IMR-90 (cell line): Measurements from ENCODE around the gene CD33. TPM values are rescaled to one million over a fixed set of nuclear protein-coding genes. Genes with fewer than 3 reads are reported as not detected.

Experiments used
- ATAC-seq: fragments of 200-7000 bp; cut with Tn5 transposase; 2 replicates; pipeline ENCODE4 v1.9.1; 2020; ENCODE audit warnings: low read depth, mild to moderate bottlenecking, moderate library complexity
- BruUV-seq: library from RNA; stranded (reverse); fragments of 400-500 nt; replicated peaks from 2 replicates; lab custom pipeline; 2021; lab: Mats Ljungman, UMichigan
- CTCF ChIA-PET: fragments of 300-600 bp; formaldehyde crosslinking; extraction: SDS; loops from one replicate; lab custom pipeline; 2021; ENCODE audit warnings: antibody characterized with exemption; lab: Yijun Ruan, JAX
- POLR2A ChIA-PET: fragments of 300-600 bp; sonication (Branson Sonifier 250); formaldehyde crosslinking; loops from one replicate; lab custom pipeline; 2022; ENCODE audit warnings: antibody characterized with exemption; ENCODE audit not compliant: unreplicated experiment; lab: Charles Lee
- DNase-seq: peaks from one replicate; pipeline ENCODE4 v3.0.0; 2013
- H2AFZ ChIP-seq: replicated peaks from 2 replicates; pipeline ENCODE3; 2013; ENCODE audit warnings: low read length, mild to moderate bottlenecking; ENCODE audit not compliant: poor library complexity
- H2AK5ac ChIP-seq: 2 replicates; pipeline ENCODE4 v1.6.1; 2013; ENCODE audit warnings: low read depth, low read length, inconsistent platforms
- H2AK9ac ChIP-seq: replicated peaks from 2 replicates; pipeline ENCODE3; 2013; ENCODE audit warnings: mild to moderate bottlenecking, low read depth, low read length, moderate library complexity; ENCODE audit not compliant: poor library complexity
- H2BK120ac ChIP-seq: 2 replicates; pipeline ENCODE4 v1.6.1; 2013; ENCODE audit warnings: low read depth, low read length, inconsistent platforms
- H2BK15ac ChIP-seq: 3 replicates; pipeline ENCODE4 v1.6.1; 2013; ENCODE audit warnings: low read depth, low read length, inconsistent platforms
- H2BK20ac ChIP-seq: 2 replicates; pipeline ENCODE4 v1.6.1; 2013; ENCODE audit warnings: low read depth, mild to moderate bottlenecking, inconsistent platforms, low read length, moderate library complexity
- H2BK5ac ChIP-seq: 2 replicates; pipeline ENCODE4 v1.6.1; 2013; ENCODE audit warnings: mild to moderate bottlenecking, low read depth, low read length, inconsistent platforms; ENCODE audit not compliant: poor library complexity, severe bottlenecking
- H3K14ac ChIP-seq: replicated peaks from 2 replicates; pipeline ENCODE4 v1.6.1; 2013; ENCODE audit warnings: low read depth, low read length, inconsistent platforms
- H3K18ac ChIP-seq: 2 replicates; pipeline ENCODE4 v1.6.1; 2013; ENCODE audit warnings: low read depth, low read length, control low read depth
- H3K23ac ChIP-seq: 2 replicates; pipeline ENCODE4 v1.6.1; 2013; ENCODE audit warnings: low read depth, low read length, inconsistent platforms
- H3K27ac ChIP-seq: 2 replicates; pipeline ENCODE4 v1.5.1; 2013; ENCODE audit warnings: mild to moderate bottlenecking, control low read depth, low read length; ENCODE audit not compliant: insufficient read depth
- H3K27me3 ChIP-seq: 2 replicates; pipeline ENCODE4 v1.6.1; 2013; ENCODE audit warnings: low read length; ENCODE audit not compliant: control insufficient read depth, insufficient read depth
- H3K36me3 ChIP-seq: 2 replicates; pipeline ENCODE4 v1.6.1; 2013; ENCODE audit warnings: low read length, mixed read lengths; ENCODE audit not compliant: control insufficient read depth, insufficient read depth
- H3K4ac ChIP-seq: 2 replicates; pipeline ENCODE4 v1.6.1; 2013; ENCODE audit warnings: low read depth, low read length, inconsistent platforms
- H3K4me1 ChIP-seq: 2 replicates; pipeline ENCODE4 v1.6.1; 2013; ENCODE audit warnings: low read length, mixed read lengths; ENCODE audit not compliant: control insufficient read depth, insufficient read depth
- H3K4me2 ChIP-seq: 2 replicates; pipeline ENCODE4 v1.6.1; 2013; ENCODE audit warnings: low read depth, mild to moderate bottlenecking, control low read depth, low read length, moderate library complexity
- H3K4me3 ChIP-seq: 2 replicates; pipeline ENCODE4 v1.5.1; 2013; ENCODE audit warnings: low read depth, mild to moderate bottlenecking, control low read depth, low read length, moderate library complexity; ENCODE audit not compliant: insufficient read depth
- H3K56ac ChIP-seq: 2 replicates; pipeline ENCODE4 v1.6.1; 2013; ENCODE audit warnings: low read length, inconsistent platforms; ENCODE audit not compliant: insufficient read depth; ENCODE audit errors: extremely low read depth
- H3K79me1 ChIP-seq, 2 experiments: 2 replicates each; pipeline ENCODE4 v1.6.1; 2013; ENCODE audit warnings: low read length in 2 of 2, inconsistent platforms in 1 of 2, low read depth in 1 of 2
- H3K9ac ChIP-seq: 2 replicates; pipeline ENCODE4 v1.6.1; 2013; ENCODE audit warnings: low read depth, low read length, control low read depth
- H3K9me1 ChIP-seq: 2 replicates; pipeline ENCODE4 v1.6.1; 2013; ENCODE audit warnings: low read length, inconsistent platforms; ENCODE audit not compliant: insufficient read depth
- H3K9me3 ChIP-seq: 2 replicates; pipeline ENCODE4 v1.6.1; 2013; ENCODE audit warnings: low read length; ENCODE audit not compliant: control insufficient read depth, insufficient read depth
- H4K20me1 ChIP-seq: 2 replicates; pipeline ENCODE4 v1.6.1; 2013; ENCODE audit warnings: low read length, inconsistent platforms; ENCODE audit not compliant: insufficient read depth
- H4K5ac ChIP-seq: 2 replicates; pipeline ENCODE4 v1.6.1; 2013; ENCODE audit warnings: mild to moderate bottlenecking, low read depth, low read length, control low read depth
- H4K8ac ChIP-seq, 2 experiments: 2 replicates each; pipeline ENCODE4 v1.6.1; 2013; ENCODE audit warnings: low read depth in 2 of 2, low read length in 2 of 2, control low read depth in 1 of 2, inconsistent platforms in 1 of 2
- H4K91ac ChIP-seq: 2 replicates; pipeline ENCODE4 v1.6.1; 2013; ENCODE audit warnings: low read depth, low read length, inconsistent platforms; ENCODE audit not compliant: insufficient read depth
- BHLHE40 ChIP-seq: fragments of 150-350 bp; IDR thresholded peaks from 2 replicates; pipeline ENCODE4 v1.6.1; 2016; ENCODE audit warnings: mild to moderate bottlenecking, low read depth, low read length
- CEBPB ChIP-seq: IDR thresholded peaks from 2 replicates; pipeline ENCODE4 v1.6.1; 2012; ENCODE audit warnings: low read depth, low read length, improper control_type of control experiment
- CTCF ChIP-seq: conservative IDR thresholded peaks from 2 replicates; pipeline ENCODE4 v1.5.1; 2012; ENCODE audit warnings: mild to moderate bottlenecking, low read depth, low read length, improper control_type of control experiment
- MAFK ChIP-seq: IDR thresholded peaks from 2 replicates; pipeline ENCODE4 v1.6.1; 2012; ENCODE audit warnings: low read depth, low read length, improper control_type of control experiment
- MAZ ChIP-seq: IDR thresholded peaks from 2 replicates; pipeline ENCODE4 v1.6.1; 2012; ENCODE audit warnings: low read depth, mild to moderate bottlenecking, low read length, improper control_type of control experiment, moderate library complexity, borderline replicate concordance
- NFE2L2 ChIP-seq: fragments of 150-350 bp; IDR thresholded peaks from 2 replicates; pipeline ENCODE4 v1.6.1; 2016; ENCODE audit warnings: low read depth, mild to moderate bottlenecking, low read length
- RAD21 ChIP-seq: IDR thresholded peaks from 2 replicates; pipeline ENCODE4 v1.6.1; 2012; ENCODE audit warnings: low read length, improper control_type of control experiment
- RFX5 ChIP-seq: IDR thresholded peaks from 2 replicates; pipeline ENCODE4 v1.8.0; 2012; ENCODE audit warnings: low read depth, mild to moderate bottlenecking, low read length, moderate library complexity
- WGBS, 2 experiments: methylation state at CpG; one replicate each; pipeline versions ENCODE4 v1.1.5 to v1.1.7; 2013; ENCODE audit warnings: missing lambda C conversion rate in 2 of 2; ENCODE audit not compliant: insufficient read length in 1 of 2; ENCODE audit errors: extremely low coverage in 2 of 2; 5-methylcytosine and 5-hydroxymethylcytosine counted together
- dilution Hi-C: fragments of 300-500 bp; cut with HindIII; formaldehyde crosslinking; loops from one replicate; pipeline ENCODE4 v1.14.3; 2018; ENCODE audit warnings: low sequenced_read_pairs; ENCODE audit not compliant: unreplicated experiment
- in situ Hi-C: fragments of 300-500 bp; cut with MboI; formaldehyde crosslinking; loops from 3 replicates; pipeline ENCODE4 v1.14.3; 2019; ENCODE audit warnings: low sequenced_read_pairs, inconsistent platforms, mixed read lengths
- intact Hi-C: fragments of 100-400 bp; cut with micrococcal nuclease; formaldehyde crosslinking; loops from 2 replicates; pipeline ENCODE4 v1.10.0; 2022
- polyA plus RNA-seq, 3 experiments: library from polyadenylated mRNA; depleted of rRNA; stranded (reverse); fragments of >200 nt; gene quantifications; 2 replicates each; pipeline ENCODE4 v1.2.3, GENCODE V29; 2012; ENCODE audit warnings: low replicate concordance in 1 of 3
- total RNA-seq: library from RNA; depleted of rRNA; stranded (reverse); fragments of >200 nt; gene quantifications from 2 replicates; pipeline ENCODE4 v1.2.3, GENCODE V29; 2012
- TF ChIP-seq, protein P1 (sequence below): fragments of 150-350 bp; IDR thresholded peaks from 2 replicates; pipeline ENCODE4 v1.6.1; 2016; ENCODE audit warnings: low read depth, mild to moderate bottlenecking, low read length, moderate library complexity, borderline replicate concordance

Gene CD33
- total and polyA plus RNA-seq, 2 of the 4 experiments (the other 2 are of a cell fraction): not detected

GRCh38 chr19:51211833-51212232 lies 13.0 kb upstream of the CD33 start:
- no peak overlapping the region for H3K4me2 ChIP-seq
- no peak for DNase-seq
- H2AK5ac ChIP-seq: no peak overlapping the region
- H2BK20ac ChIP-seq: no peak overlapping the region
- in situ Hi-C loops: no loop called here
- H3K56ac ChIP-seq: no peak overlapping the region
- no peak overlapping the region for H2AFZ ChIP-seq
- TF ChIP-seq NFE2L2 (no peak), RAD21 (no peak), RFX5 (no peak), MAFK (no peak), BHLHE40 (no peak), CEBPB (no peak), MAZ (no peak), CTCF (no peak)
- TF ChIP-seq, protein P1, sequence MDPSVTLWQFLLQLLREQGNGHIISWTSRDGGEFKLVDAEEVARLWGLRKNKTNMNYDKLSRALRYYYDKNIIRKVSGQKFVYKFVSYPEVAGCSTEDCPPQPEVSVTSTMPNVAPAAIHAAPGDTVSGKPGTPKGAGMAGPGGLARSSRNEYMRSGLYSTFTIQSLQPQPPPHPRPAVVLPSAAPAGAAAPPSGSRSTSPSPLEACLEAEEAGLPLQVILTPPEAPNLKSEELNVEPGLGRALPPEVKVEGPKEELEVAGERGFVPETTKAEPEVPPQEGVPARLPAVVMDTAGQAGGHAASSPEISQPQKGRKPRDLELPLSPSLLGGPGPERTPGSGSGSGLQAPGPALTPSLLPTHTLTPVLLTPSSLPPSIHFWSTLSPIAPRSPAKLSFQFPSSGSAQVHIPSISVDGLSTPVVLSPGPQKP: no peak
- dilution Hi-C loops: no loop called here
- no peak overlapping the region for H3K14ac ChIP-seq
- H3K27me3 ChIP-seq: no peaks in the 10 kb centered on the region
- H4K20me1 ChIP-seq: no peaks in the 10 kb centered on the region
- H4K8ac ChIP-seq: no peak overlapping the region
- H3K9me3 ChIP-seq: peaks cover 14% of the 10 kb centered on the region
- no peak overlapping the region for H3K9ac ChIP-seq
- H3K4ac ChIP-seq: no peak overlapping the region
- H3K9me1 ChIP-seq: no peaks in the 10 kb centered on the region
- H4K91ac ChIP-seq: no peak overlapping the region
- H2BK5ac ChIP-seq: no peak overlapping the region
- no peak overlapping the region for H2BK120ac ChIP-seq
- no TSS peak for BruUV-seq
- H3K27ac ChIP-seq: no peak overlapping the region
- no peaks in the 10 kb centered on the region for H3K36me3 ChIP-seq
- no peak overlapping the region for H4K5ac ChIP-seq
- CTCF ChIA-PET: no interaction called here
- no peak overlapping the region for H2BK15ac ChIP-seq
- no peaks in the 10 kb centered on the region for H3K4me1 ChIP-seq
- POLR2A ChIA-PET: no interaction called here
- intact Hi-C loops: no loop called here
- H3K23ac ChIP-seq: no peak overlapping the region
- ATAC-seq: no peak
- H3K79me1 ChIP-seq: no peaks in the 10 kb centered on the region
- H3K18ac ChIP-seq: no peak overlapping the region
- no peak overlapping the region for H2AK9ac ChIP-seq
- WGBS, 2 experiments: 0% methylated on average over 1 of the region's 9 CpGs; no CpG with 5 or more reads in 1 of the 2 experiments
- H3K4me3 ChIP-seq: no peak overlapping the region
